Glomerular endothelial cell (primary cell): ENCODE data around the gene TLE4. TPM values are rescaled to one million over a fixed set of nuclear protein-coding genes. Genes with fewer than 3 reads are reported as not detected.

Experiments
- DNase-seq: peaks from one replicate; pipeline ENCODE4 v3.0.0-alpha.2; 2011; ENCODE audit warnings: low read depth, low spot score; ENCODE audit errors: extremely low read depth
- total RNA-seq: library from RNA; depleted of rRNA; stranded (reverse); fragments of >200 nt; gene quantifications from 2 replicates; pipeline ENCODE4 v1.2.3, GENCODE V29; 2015

The TLE4 gene
- total RNA-seq, 1 donor from 2014 or later: 45.7 TPM

GRCh38 chr9:79660615-79661014 is 88.8 kb downstream of the TLE4 start:
- DNase-seq: no peak

GRCh38 chr9:79661279-79661678 is 89.5 kb downstream of the TLE4 start:
- no peak for DNase-seq

GRCh38 chr9:79661886-79662536 is 90.2 kb downstream of the TLE4 start:
- no peak for DNase-seq

- peak; percentile 67 for DNase-seq
Measured at GRCh38 chr9:79662537-79662956, 90.8 kb downstream of the TLE4 start.

GRCh38 chr9:79663300-79663699 is 91.5 kb downstream of the TLE4 start:
- DNase-seq: no peak

GRCh38 chr9:79663878-79664277 is 92.1 kb downstream of the TLE4 start:
- DNase-seq: no peak

- no peak for DNase-seq
Measured at GRCh38 chr9:79664375-79664831, 92.6 kb downstream of the TLE4 start.

GRCh38 chr9:79665369-79665768 is 93.6 kb downstream of the TLE4 start:
- no peak for DNase-seq

- DNase-seq: no peak
Measured at GRCh38 chr9:79665931-79666330, 94.2 kb downstream of the TLE4 start.

- DNase-seq: no peak
Measured at GRCh38 chr9:79667120-79667519, 95.4 kb downstream of the TLE4 start.

- DNase-seq: no peak
Measured at GRCh38 chr9:79667817-79668436, 96.2 kb downstream of the TLE4 start.

GRCh38 chr9:79668956-79669355 is 97.2 kb downstream of the TLE4 start:
- DNase-seq: no peak

- no peak for DNase-seq
Measured at GRCh38 chr9:79670269-79670961, 98.7 kb downstream of the TLE4 start.

GRCh38 chr9:79671558-79671957 is 99.8 kb downstream of the TLE4 start:
- DNase-seq: no peak

- no peak for DNase-seq
Measured at GRCh38 chr9:79672236-79672635, 100.5 kb downstream of the TLE4 start.

- no peak for DNase-seq
Measured at GRCh38 chr9:79672891-79673290, 101.1 kb downstream of the TLE4 start.

- no peak for DNase-seq
Measured at GRCh38 chr9:79673614-79674013, 101.8 kb downstream of the TLE4 start.

- no peak for DNase-seq
Measured at GRCh38 chr9:79674052-79674777, 102.5 kb downstream of the TLE4 start.

- DNase-seq: no peak
Measured at GRCh38 chr9:79681576-79681975, 109.8 kb downstream of the TLE4 start.

GRCh38 chr9:79682076-79682736 is 110.4 kb downstream of the TLE4 start:
- peak; percentile 51 for DNase-seq

GRCh38 chr9:79684059-79684458 is 112.3 kb downstream of the TLE4 start:
- no peak for DNase-seq
